ENCODE measurements around the gene XK.
"Not testable (repeated sequence)": the region's sequence is repeated elsewhere in the genome, so short reads cannot be mapped to it uniquely, and the experiment has no call there.

The XK gene

GRCh38 chrX:37759351-37759750 lies 73.8 kb downstream of the XK start:
- no peak for DNase-seq

DNA sequence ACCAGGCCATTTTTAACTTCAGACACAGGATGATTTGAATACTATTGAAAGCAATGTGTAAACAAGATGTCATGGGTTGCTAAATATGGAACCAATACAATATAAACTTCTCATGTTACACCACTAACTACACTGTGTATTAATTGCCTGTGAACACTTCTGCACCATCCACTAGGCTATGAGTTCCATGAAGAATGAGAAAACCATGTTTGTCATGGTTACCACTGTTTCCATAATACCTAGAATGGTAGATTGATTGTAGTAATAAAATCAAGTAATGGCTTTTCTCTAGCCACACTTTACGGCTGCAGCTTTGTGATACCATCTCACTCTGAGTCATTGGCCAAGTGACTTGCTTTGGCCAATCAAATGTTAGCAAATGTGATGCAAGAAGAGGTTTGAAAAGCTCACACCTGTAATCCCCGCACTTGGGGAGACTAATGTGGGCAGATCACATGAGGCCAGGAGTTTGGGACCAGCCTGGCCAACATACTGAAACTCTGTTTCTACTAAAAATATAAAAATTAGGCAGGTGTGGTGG lies 74.4 kb downstream of the XK start:
- peak; percentile 11 for DNase-seq

DNA sequence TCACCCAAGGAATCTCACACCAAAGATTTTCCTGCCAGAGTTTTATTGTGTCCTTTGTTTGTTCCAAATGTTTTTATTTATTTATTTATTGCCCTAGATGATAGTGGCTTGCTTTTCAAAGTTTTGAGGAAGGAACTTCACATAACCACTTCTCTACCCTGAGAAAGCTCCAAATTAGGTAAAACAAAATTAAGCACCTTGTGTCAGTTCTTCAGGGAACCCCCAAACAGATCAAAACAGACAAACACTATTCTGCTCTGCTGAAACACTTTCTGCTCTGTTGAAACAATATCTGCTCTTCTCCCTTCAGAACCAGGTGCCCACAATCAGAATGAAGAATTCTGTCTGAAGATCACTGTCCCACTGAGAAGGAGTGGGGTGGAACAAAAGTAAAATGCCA lies 77.8 kb downstream of the XK start:
- DNase-seq = no peak

DNA sequence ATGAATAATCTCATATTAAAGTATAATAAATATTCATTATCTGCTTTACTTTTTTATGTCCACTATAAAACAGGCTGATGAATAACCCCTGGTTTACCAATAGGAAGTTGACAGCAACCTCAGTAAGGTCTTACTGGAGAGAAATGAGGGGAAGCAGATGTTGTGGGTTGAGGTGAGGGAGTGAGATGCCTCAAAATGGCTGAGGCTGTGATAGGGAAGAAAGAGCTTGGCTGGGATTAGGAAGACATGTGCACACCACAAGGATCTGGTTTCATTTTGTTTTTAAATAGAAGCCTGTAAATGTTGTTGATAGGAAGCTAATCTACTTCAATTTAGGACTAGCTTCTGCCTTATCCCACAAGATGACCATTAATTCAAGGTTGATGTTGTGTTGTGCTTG lies 79.9 kb downstream of the XK start:
- DNase-seq = no peak

DNA sequence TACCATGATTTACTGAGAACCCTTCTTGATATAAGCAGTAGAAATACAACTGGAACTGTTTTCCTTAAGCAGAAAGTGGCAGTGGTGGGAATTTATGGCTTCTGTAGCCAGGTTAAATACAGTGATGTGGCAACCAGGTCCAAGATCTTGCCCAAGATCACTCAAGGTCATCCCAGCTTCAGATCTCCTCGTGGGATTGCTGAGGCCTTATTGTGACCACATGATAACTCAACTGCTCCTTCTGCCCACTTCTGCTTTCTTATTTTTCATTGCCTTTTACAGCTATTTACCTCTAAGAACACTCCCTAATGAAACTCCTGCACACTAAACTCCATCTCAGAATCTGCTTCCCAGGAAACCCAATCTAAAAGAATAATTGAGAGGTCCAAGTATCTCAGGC lies 81.8 kb downstream of the XK start:
- DNase-seq = no peak

DNA sequence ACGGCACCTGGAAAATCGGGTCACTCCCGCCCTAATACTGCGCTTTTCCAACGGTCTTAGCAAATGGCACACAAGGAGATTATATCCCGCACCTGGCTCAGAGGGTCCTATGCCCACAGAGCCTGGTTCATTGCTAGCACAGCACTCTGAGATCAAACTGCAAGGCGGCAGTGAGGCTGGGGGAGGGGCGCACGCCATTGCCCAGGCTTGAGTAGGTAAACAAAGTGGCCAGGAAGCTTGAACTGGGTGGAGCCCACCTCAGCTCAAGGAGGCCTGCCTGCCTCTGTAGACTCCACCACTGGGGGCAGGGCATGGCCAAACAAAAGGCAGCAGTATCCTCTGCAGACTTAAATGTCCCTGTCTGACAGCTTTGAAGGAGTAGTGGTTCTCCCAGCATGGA lies 83.3 kb downstream of the XK start:
- not testable (repeated sequence) for DNase-seq

DNA sequence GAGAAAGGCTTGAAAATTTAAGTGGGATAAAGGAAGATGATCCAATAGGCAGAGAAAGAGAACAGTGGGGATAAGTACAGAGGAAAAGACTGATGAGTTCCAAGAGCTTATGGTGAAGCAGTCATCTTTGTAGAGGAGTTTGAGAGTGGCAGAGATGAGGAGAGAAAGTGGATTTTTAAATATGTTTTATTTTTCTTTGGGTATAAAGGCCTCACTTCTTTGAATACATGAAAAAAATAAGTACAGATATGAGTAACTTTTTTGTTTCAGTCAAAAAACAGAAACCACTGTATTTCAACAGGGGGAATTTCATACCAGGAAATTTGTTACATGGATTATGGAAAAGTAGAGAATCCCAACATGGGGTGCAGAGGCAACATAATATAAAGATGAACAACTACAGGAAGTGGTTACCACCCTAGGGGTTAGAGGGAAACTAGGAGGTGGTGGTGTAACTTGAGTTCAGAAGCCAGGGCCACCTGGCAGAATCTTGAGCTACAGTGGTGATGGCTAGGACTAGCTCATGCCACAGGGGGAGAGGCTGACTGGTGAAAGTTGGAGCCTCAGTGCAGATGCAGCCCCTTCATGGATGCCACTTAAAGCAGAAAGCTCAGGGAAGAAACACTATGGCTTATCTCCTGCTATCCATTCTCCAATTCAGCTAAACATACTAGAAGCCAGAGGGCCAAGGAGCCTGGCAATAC lies 90.8 kb downstream of the XK start:
- peak; percentile 34 for DNase-seq

GRCh38 chrX:37776987-37777325 lies 91.4 kb downstream of the XK start:
- no peak for DNase-seq

DNA sequence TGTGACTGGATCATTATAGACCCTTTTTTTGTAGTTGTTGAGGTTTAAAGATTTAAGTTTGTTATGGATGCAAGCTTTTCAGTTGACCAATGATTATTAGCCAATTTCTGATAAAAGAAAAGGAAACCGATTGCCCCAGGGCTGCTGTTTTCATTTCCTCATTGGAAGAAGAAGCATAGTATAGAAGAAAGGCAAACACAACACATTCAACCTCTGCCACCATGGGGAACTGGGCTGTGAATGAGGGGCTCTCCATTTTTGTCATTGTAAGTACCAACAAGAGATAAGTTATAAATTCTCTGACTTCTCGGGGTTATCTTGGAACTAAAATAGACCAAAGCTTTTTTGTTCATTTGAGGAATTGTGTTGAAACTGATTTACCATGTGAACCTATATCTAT lies 94.3 kb downstream of the XK start, which contains the start of gene CYBB:
Gene CYBB (plus strand): TSS at position 203 of the 400 bp plus-strand sequence. CDS start 19 bp downstream, at position 222.
- no peak for DNase-seq

DNA sequence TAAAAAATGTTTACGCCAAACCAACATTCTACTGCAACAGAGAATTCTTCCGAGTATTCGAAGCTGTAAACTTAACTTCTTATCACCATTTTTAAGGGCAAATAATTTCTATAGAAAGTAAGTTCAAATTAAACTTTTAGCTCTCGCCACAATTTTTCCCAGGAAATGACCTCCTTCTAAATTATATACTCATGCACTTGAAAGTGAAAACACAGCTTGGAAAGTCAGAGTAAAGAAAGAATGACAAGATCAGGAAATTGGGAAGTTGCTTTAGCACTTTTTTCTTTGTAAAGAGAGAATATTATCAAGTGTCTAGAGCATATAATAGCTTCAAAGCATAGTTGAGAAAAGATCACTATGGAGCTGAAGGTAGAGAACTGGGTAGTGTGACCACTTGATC lies 95.5 kb downstream of the XK start:
- no peak for DNase-seq
